Lower lobe of right lung (tissue), 2 donors: Measurements from ENCODE around the gene PACRG. TPM values are rescaled to one million over a fixed set of nuclear protein-coding genes. Genes with fewer than 3 reads are reported as not detected.

Experiments
- ATAC-seq, 2 donors: fragments of 200-7000 bp; cut with Tn5 transposase; one replicate each; pipeline ENCODE4 v1.9.1; 2020 to 2022; ENCODE audit warnings: mild to moderate bottlenecking in 2 of 2, moderate library complexity in 2 of 2
- DNase-seq: peaks from one replicate; pipeline ENCODE4 v3.0.0-alpha.2; 2020
- H3K27ac ChIP-seq: fragments of 200-600 bp; one replicate; pipeline ENCODE4 v1.8.0; 2022
- H3K27me3 ChIP-seq: fragments of 200-600 bp; one replicate; pipeline ENCODE4 v1.8.0; 2022; ENCODE audit warnings: low read depth
- H3K36me3 ChIP-seq: fragments of 200-600 bp; one replicate; pipeline ENCODE4 v1.8.0; 2022; ENCODE audit warnings: mild to moderate bottlenecking
- H3K4me1 ChIP-seq: fragments of 200-600 bp; one replicate; pipeline ENCODE4 v1.8.0; 2022
- H3K4me3 ChIP-seq: fragments of 200-600 bp; one replicate; pipeline ENCODE4 v1.8.0; 2022; ENCODE audit warnings: mild to moderate bottlenecking
- H3K9me3 ChIP-seq: fragments of 200-600 bp; one replicate; pipeline ENCODE4 v1.8.0; 2022
- intact Hi-C: fragments of 100-400 bp; cut with DNase I; formaldehyde crosslinking; loops from one replicate; pipeline ENCODE4 v1.11.0; 2022
- total RNA-seq: library from RNA; stranded (reverse); fragmentation: NEBNext Ultra II Directional; extraction: Animal tissue kit (Norgen Biotek cat#: 25700); gene quantifications from one replicate; pipeline ENCODE4 v1.2.1, GENCODE V29; 2021
- TF ChIP-seq, protein P1 (sequence below): fragments of 200-600 bp; IDR thresholded peaks from one replicate; pipeline ENCODE4 v1.8.0; 2022; ENCODE audit warnings: antibody characterized with exemption, mild to moderate bottlenecking
- donor health status: DM: no; HTN: yes; CAD: no; lungs with severe emphysema.

PACRG gene
- total RNA-seq, 1 donor from 2014 or later, result 5.5 TPM

DNA sequence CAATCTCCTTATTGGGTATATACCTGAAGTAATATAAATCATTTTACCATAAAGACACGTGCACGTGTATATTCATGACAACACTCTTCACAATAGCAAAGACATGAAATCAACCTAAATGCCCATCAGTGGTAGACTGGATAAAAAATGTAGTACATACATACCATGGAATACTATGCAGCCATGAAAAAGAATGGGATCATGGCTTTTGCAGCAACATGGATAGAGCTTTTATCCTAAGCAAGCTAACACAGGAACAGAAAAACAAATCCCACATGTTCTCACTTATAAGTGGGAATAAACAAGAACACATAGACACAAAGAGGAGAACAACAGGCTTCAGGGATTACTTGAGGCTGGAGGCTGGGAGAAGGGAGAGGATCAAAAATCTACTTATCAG is 478.4 kb downstream of the PACRG start:
- no peaks in the 10 kb centered on the region for H3K36me3 ChIP-seq
- intact Hi-C loops, result no loop called here
- H3K4me1 ChIP-seq, result no peaks in the 10 kb centered on the region
- ATAC-seq, result no peak
- H3K27me3 ChIP-seq, result no peaks in the 10 kb centered on the region
- no peak for DNase-seq
- no peak overlapping the region for H3K27ac ChIP-seq
- H3K9me3 ChIP-seq, result no peaks in the 10 kb centered on the region
- TF ChIP-seq, protein P1, sequence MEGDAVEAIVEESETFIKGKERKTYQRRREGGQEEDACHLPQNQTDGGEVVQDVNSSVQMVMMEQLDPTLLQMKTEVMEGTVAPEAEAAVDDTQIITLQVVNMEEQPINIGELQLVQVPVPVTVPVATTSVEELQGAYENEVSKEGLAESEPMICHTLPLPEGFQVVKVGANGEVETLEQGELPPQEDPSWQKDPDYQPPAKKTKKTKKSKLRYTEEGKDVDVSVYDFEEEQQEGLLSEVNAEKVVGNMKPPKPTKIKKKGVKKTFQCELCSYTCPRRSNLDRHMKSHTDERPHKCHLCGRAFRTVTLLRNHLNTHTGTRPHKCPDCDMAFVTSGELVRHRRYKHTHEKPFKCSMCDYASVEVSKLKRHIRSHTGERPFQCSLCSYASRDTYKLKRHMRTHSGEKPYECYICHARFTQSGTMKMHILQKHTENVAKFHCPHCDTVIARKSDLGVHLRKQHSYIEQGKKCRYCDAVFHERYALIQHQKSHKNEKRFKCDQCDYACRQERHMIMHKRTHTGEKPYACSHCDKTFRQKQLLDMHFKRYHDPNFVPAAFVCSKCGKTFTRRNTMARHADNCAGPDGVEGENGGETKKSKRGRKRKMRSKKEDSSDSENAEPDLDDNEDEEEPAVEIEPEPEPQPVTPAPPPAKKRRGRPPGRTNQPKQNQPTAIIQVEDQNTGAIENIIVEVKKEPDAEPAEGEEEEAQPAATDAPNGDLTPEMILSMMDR, result no peak
- H3K4me3 ChIP-seq, result no peak overlapping the region

DNA sequence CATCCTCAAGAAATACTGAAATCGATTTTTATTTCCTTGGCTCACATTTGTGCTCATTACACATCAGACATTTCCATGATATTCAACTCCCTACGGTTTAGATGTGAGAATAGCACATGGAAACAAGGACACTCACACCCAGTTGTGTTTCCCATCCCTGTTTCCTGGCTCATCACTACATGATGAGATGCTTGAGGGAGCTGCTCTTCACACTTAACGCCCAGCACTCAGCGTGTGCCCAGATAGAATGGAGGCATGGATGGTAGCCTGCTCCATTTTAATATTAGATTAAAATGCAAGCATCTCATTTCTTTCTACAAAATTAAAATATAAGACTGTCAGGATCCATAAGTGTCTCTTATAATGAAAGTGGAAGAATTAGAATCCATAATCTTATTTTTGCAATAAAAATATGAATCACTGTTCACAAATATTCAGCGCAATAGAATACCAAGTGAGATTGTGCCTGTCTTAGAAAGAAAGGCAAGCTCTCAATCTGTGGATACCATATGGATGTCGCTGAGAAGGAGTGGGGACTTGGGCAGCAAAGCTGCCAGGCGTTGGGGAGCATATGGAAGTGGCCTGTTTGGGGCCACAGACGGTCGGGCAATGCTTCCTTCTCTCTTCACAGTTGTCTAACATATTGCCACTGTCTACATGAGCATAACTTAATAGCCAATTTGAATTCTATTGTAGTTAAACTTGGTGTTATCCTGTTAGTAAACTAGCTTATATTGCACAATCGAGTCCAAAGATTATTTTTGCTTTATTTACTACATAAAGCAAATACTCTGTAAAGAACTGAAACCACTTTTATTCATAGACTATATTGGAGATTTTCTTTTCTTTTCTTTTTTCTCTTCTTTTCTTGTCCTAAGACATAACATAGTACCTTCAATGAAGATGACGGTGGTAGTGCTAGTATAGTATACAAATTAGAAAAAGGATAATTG is 479.9 kb downstream of the PACRG start:
- TF ChIP-seq, protein P1, result no peak
- ATAC-seq, result no peak
- no peaks in the 10 kb centered on the region for H3K27me3 ChIP-seq

GRCh38 chr6:163209005-163209404 is 481.2 kb downstream of the PACRG start:
- Histone ChIP-seq H3K9me3 (peaks cover 10% of the 10 kb centered on the region), H3K36me3 (no peaks in the 10 kb centered on the region), H3K27me3 (no peaks in the 10 kb centered on the region), H3K27ac (no peak overlapping the region), H3K4me1 (no peaks in the 10 kb centered on the region), H3K4me3 (no peak overlapping the region)
- DNase-seq, result no peak
- ATAC-seq, result no peak
- intact Hi-C loops, result no loop called here
- TF ChIP-seq, protein P1, result no peak

More for the DNA sequence above, 479.9 kb downstream of the PACRG start:
- Histone ChIP-seq H3K4me1 (no peaks in the 10 kb centered on the region), H3K27ac (no peak overlapping the region), H3K36me3 (no peaks in the 10 kb centered on the region), H3K4me3 (no peak overlapping the region), H3K9me3 (peaks cover 10% of the 10 kb centered on the region)
- intact Hi-C loops, result no loop called here
- no peak for DNase-seq

DNA sequence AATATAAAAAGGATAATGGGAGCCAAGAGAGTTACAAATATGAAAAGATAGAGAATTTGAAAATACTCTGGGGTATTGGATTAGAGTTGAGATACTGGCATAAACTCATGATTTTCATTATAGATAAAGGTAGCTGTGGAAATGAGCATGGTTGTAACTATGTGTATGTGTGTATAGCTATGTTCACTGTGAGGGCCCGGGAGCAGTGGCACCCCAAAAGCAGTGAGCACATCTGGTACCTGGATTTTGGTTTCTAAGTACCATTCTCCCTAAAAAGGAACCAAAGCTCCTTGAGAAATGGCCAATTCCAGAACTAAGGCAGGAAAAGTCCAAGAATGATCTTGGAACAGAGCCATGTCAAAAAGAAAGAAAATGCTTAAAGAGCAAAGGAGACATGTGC is 484.3 kb downstream of the PACRG start:
- no peak for ATAC-seq
- intact Hi-C loops, result no loop called here

DNA sequence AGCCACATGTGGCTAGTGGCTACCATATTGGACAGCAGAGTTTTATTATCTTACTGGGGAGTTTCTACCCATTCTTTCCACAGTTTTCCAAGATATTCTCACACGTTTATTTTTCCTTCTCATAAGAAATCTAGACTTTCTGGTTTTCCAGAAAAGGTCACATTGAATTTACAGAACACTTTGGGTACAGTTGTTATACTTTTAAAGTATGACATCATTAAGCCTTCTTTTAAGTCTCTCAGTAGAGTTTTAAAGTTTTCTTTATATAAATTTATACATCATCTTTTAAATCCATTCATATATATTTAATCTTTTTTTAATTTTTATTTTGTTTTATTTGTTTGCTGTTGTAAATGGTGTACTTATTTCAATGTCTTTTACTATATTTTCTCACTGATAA is 486.5 kb downstream of the PACRG start:
- H3K36me3 ChIP-seq, result no peaks in the 10 kb centered on the region
- TF ChIP-seq, protein P1, result no peak
- peaks cover 10% of the 10 kb centered on the region for H3K9me3 ChIP-seq
- intact Hi-C loops, result no loop called here
- no peak for ATAC-seq
- H3K4me1 ChIP-seq, result no peaks in the 10 kb centered on the region
- no peak overlapping the region for H3K27ac ChIP-seq
- no peak for DNase-seq
- H3K4me3 ChIP-seq, result no peak overlapping the region
- no peaks in the 10 kb centered on the region for H3K27me3 ChIP-seq

More for the DNA sequence above, 484.3 kb downstream of the PACRG start:
- no peaks in the 10 kb centered on the region for H3K36me3 ChIP-seq
- no peaks in the 10 kb centered on the region for H3K4me1 ChIP-seq
- no peaks in the 10 kb centered on the region for H3K27me3 ChIP-seq
- no peak for DNase-seq
- TF ChIP-seq, protein P1, result no peak
- H3K27ac ChIP-seq, result no peak overlapping the region
- no peak overlapping the region for H3K4me3 ChIP-seq
- H3K9me3 ChIP-seq, result peaks cover 10% of the 10 kb centered on the region
